H1 (cell line): ENCODE data around the gene SLC48A1. TPM values are rescaled to one million over a fixed set of nuclear protein-coding genes. Genes with fewer than 3 reads are reported as not detected.

Experiments used
- ATF3 ChIP-seq: IDR thresholded peaks from 2 replicates; pipeline ENCODE4 v1.6.1; 2011; ENCODE audit warnings: low read depth, mild to moderate bottlenecking, low read length; ENCODE audit not compliant: insufficient read depth
- KDM4A ChIP-seq: IDR thresholded peaks from one replicate; pipeline ENCODE4 v1.7.1; 2012; ENCODE audit warnings: low read depth, mild to moderate bottlenecking, moderate library complexity, low read length, inconsistent platforms; ENCODE audit not compliant: severe bottlenecking
- POLR2AphosphoS5 ChIP-seq: IDR thresholded peaks from 2 replicates; pipeline ENCODE4 v1.6.1; 2011; ENCODE audit warnings: low read depth, low read length
- RFX5 ChIP-seq: IDR thresholded peaks from 2 replicates; pipeline ENCODE4 v1.6.1; 2011; ENCODE audit warnings: low read depth, low read length, improper control_type of control experiment, borderline replicate concordance
- SP2 ChIP-seq: IDR thresholded peaks from 2 replicates; pipeline ENCODE4 v1.6.1; 2012; ENCODE audit warnings: mild to moderate bottlenecking, low read length, inconsistent platforms
- TAF7 ChIP-seq: optimal IDR thresholded peaks from 2 replicates; pipeline ENCODE3; 2011; ENCODE audit warnings: low read depth, mild to moderate bottlenecking, inconsistent platforms, low read length, moderate library complexity, borderline replicate concordance
- TCF12 ChIP-seq: IDR thresholded peaks from 2 replicates; pipeline ENCODE4 v1.6.1; 2011; ENCODE audit warnings: low read depth, mild to moderate bottlenecking, low read length
- USF2 ChIP-seq: IDR thresholded peaks from 2 replicates; pipeline ENCODE4 v1.6.1; 2011; ENCODE audit warnings: low read length, improper control_type of control experiment
- polyA plus RNA-seq, 7 experiments: library from polyadenylated mRNA; depleted of rRNA in 3 of 7; stranded (reverse) in 5 of 7; unstranded in 2 of 7; fragments of >200 nt in 5 of 7; fragments of 200-250 nt in 2 of 7; gene quantifications; 1 replicate in 5 of 7; 2 replicates in 1 of 7; 4 replicates in 1 of 7; pipeline versions ENCODE4 v1.2.1 to v1.2.3, GENCODE V29; 2011 to 2013; ENCODE audit warnings: missing spikeins in 2 of 7, mixed read lengths in 2 of 7
- total RNA-seq: library from RNA; stranded (reverse); fragmentation: NEBNext Ultra II Directional; extraction: Animal tissue kit (Norgen Biotek cat#: 25700); gene quantifications from 2 replicates; pipeline ENCODE4 v1.2.1, GENCODE V29; 2021

The SLC48A1 gene
- total and polyA plus RNA-seq, 2 of the 8 experiments (the other 6 are each of a cell fraction or from before 2014, with no cell fraction given): 9.5 to 14.1 TPM

GRCh38 chr12:47828008-47828975 lies 55.3 kb downstream of the SLC48A1 start (continued):
- TF ChIP-seq TCF12 (no peak), KDM4A (no peak), USF2 (no peak), POLR2AphosphoS5 (no peak), SP2 (no peak), TAF7 (no peak), RFX5 (no peak), ATF3 (no peak)
